Left ventricle myocardium inferior (tissue), 1 donor: Measurements from ENCODE around the gene MED27. TPM values are rescaled to one million over a fixed set of nuclear protein-coding genes. Genes with fewer than 3 reads are reported as not detected.

Experiments
- DNase-seq: peaks from one replicate; pipeline ENCODE4 v3.0.0-alpha.2; 2020
- H3K27ac ChIP-seq: fragments of 200-600 bp; replicated peaks from 2 replicates; pipeline ENCODE4 v1.8.0; 2021
- H3K27me3 ChIP-seq: fragments of 200-600 bp; 2 replicates; pipeline ENCODE4 v1.8.0; 2021; ENCODE audit warnings: low read depth
- H3K36me3 ChIP-seq: fragments of 200-600 bp; 2 replicates; pipeline ENCODE4 v1.8.0; 2021
- H3K4me1 ChIP-seq: fragments of 200-600 bp; 2 replicates; pipeline ENCODE4 v1.8.0; 2021
- H3K4me3 ChIP-seq: fragments of 200-600 bp; 2 replicates; pipeline ENCODE4 v1.8.0; 2021; ENCODE audit warnings: mild to moderate bottlenecking, moderate library complexity
- H3K9me3 ChIP-seq: fragments of 200-600 bp; replicated peaks from 2 replicates; pipeline ENCODE4 v1.8.0; 2021
- CTCF ChIP-seq: fragments of 200-600 bp; IDR thresholded peaks from 2 replicates; pipeline ENCODE4 v1.8.0; 2021; ENCODE audit warnings: antibody characterized with exemption, mild to moderate bottlenecking, borderline replicate concordance
- intact Hi-C: fragments of 100-400 bp; cut with micrococcal nuclease; formaldehyde crosslinking; loops from one replicate; pipeline ENCODE4 v1.11.0; 2022
- total RNA-seq: library from RNA; stranded (reverse); fragmentation: NEBNext Ultra II Directional; extraction: Animal tissue kit (Norgen Biotek cat#: 25700); gene quantifications from one replicate; pipeline ENCODE4 v1.2.1, GENCODE V29; 2021
- donor health status: DM: no; HTN: yes; CAD: no; lungs with severe emphysema.

Gene MED27
- total RNA-seq, 1 donor from 2014 or later: 16.3 TPM

DNA sequence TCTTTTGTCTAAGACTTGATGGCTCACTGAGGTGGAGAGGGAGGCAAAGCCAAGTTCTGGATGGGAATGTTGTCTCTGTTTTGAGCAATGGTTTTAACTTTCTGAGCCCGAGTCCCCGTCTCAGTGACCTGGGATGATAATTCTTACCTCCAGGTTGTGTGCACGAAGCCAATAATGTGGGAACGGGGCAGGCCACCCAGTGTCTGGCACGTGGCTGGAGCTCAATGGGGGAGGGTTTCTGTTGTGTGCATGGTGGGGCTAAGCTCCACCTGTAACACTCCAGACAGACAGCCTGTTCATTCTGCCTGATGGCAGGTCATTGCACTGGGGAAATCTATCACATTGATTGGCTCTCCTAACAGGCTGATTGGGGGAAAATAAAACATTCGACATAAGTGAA, 45.1 kb upstream of the MED27 start:
- Histone ChIP-seq H3K36me3 (no peaks in the 10 kb centered on the region), H3K27me3 (peaks cover 100% of the 10 kb centered on the region), H3K4me1 (no peaks in the 10 kb centered on the region), H3K9me3 (no peaks in the 10 kb centered on the region), H3K4me3 (no peak overlapping the region), H3K27ac (no peak overlapping the region)
- TF ChIP-seq CTCF: no peak
- intact Hi-C loops: no loop called here
- DNase-seq: no peak

GRCh38 chr9:132121021-132121420, 41.4 kb upstream of the MED27 start:
- Histone ChIP-seq H3K4me1 (no peaks in the 10 kb centered on the region), H3K4me3 (no peak overlapping the region), H3K9me3 (no peaks in the 10 kb centered on the region), H3K36me3 (no peaks in the 10 kb centered on the region), H3K27ac (no peak overlapping the region), H3K27me3 (peaks cover 100% of the 10 kb centered on the region)
- TF ChIP-seq CTCF: no peak
- no peak for DNase-seq
- intact Hi-C loops: no loop called here

DNA sequence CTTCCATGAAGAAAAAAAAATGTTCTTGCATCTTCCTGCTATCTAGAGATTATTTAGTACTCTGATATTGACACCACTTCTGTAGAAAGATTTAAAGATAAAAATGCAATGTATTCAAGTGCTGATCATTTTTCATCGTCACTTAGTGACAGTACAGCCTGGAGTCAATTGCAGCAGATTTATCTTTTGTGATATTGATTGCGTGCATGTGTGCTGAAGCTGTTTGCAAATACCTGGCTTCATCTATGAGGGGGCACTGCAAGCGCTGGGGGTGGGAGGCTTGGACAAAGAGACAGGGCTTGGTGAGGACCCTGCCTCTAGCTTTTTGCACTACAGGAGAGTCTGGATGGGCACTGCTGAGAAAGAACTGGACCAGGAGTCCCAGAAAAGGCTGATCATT, 38.0 kb upstream of the MED27 start:
- Histone ChIP-seq H3K9me3 (no peaks in the 10 kb centered on the region), H3K4me3 (no peak overlapping the region), H3K4me1 (no peaks in the 10 kb centered on the region), H3K27me3 (peaks cover 88% of the 10 kb centered on the region), H3K36me3 (no peaks in the 10 kb centered on the region), H3K27ac (no peak overlapping the region)
- intact Hi-C loops: no loop called here
- no peak for TF ChIP-seq CTCF
- DNase-seq: no peak

DNA sequence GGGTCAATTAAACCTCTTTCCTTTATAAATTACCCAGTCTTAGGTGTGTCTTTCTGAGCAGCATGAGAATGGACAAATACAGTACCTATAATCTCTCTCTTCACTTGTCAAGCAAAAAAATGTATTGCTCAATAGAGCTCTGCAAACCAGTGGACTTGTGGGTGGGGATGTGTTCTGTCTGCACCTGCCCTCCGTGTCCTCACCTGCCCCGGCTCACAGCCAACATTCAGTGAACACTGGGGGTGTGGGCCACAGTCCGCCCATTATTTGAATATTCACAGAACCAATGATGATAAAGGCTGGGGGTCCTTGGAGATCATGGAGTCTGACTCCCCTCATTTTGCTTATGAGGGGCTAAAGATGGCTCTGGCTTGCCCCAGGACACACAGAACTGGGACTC, 36.9 kb upstream of the MED27 start:
- no peak for DNase-seq
- no peaks in the 10 kb centered on the region for H3K9me3 ChIP-seq
- intact Hi-C loops: no loop called here
- no peak overlapping the region for H3K27ac ChIP-seq
- H3K4me1 ChIP-seq: no peaks in the 10 kb centered on the region
- peaks cover 88% of the 10 kb centered on the region for H3K27me3 ChIP-seq
- H3K4me3 ChIP-seq: no peak overlapping the region
- no peak for TF ChIP-seq CTCF
- H3K36me3 ChIP-seq: no peaks in the 10 kb centered on the region

GRCh38 chr9:132114102-132114707, 34.5 kb upstream of the MED27 start:
- H3K4me1 ChIP-seq: no peaks in the 10 kb centered on the region
- intact Hi-C loops: no loop called here
- peaks cover 80% of the 10 kb centered on the region for H3K27me3 ChIP-seq
- no peak overlapping the region for H3K4me3 ChIP-seq
- no peaks in the 10 kb centered on the region for H3K36me3 ChIP-seq
- H3K9me3 ChIP-seq: no peaks in the 10 kb centered on the region
- TF ChIP-seq CTCF: no peak
- H3K27ac ChIP-seq: no peak overlapping the region
- DNase-seq: peak; percentile 55
